Endodermal cell (in vitro differentiated cells): Measurements from ENCODE around the gene FN3K. TPM values are rescaled to one million over a fixed set of nuclear protein-coding genes. Genes with fewer than 3 reads are reported as not detected.
A peak's percentile ranks its signal among the peaks of the same experiment; 100 is the strongest.

Experiments
- DNase-seq: peaks from one replicate; pipeline ENCODE4 v3.0.0-alpha.2; 2017
- H3K27ac ChIP-seq: 2 replicates; pipeline ENCODE4 v1.5.1; 2013; ENCODE audit warnings: mild to moderate bottlenecking, low read depth, low read length, moderate library complexity
- H3K27me3 ChIP-seq: 2 replicates; pipeline ENCODE4 v1.6.1; 2013; ENCODE audit warnings: mild to moderate bottlenecking, low read length, moderate library complexity; ENCODE audit not compliant: insufficient read depth, control insufficient read depth, poor library complexity, severe bottlenecking
- H3K36me3 ChIP-seq: 2 replicates; pipeline ENCODE4 v1.7.0; 2013; ENCODE audit warnings: mild to moderate bottlenecking, low read length, moderate library complexity; ENCODE audit not compliant: control insufficient read depth, insufficient read depth
- H3K4me1 ChIP-seq: one replicate; pipeline ENCODE4 v1.7.0; 2013; ENCODE audit warnings: low read length; ENCODE audit not compliant: control insufficient read depth, insufficient read depth
- H3K4me3 ChIP-seq: 2 replicates; pipeline ENCODE4 v1.5.1; 2013; ENCODE audit warnings: mild to moderate bottlenecking, low read length, moderate library complexity
- H3K9ac ChIP-seq: 2 replicates; pipeline ENCODE4 v1.6.1; 2013; ENCODE audit warnings: mild to moderate bottlenecking, low read length, moderate library complexity; ENCODE audit not compliant: poor library complexity, severe bottlenecking; ENCODE audit errors: extremely low read depth
- H3K9me3 ChIP-seq: 2 replicates; pipeline ENCODE4 v1.6.1; 2013; ENCODE audit warnings: mild to moderate bottlenecking, low read length, moderate library complexity; ENCODE audit not compliant: control insufficient read depth
- H3K27ac Mint-ChIP-seq: 2 replicates; pipeline ENCODE4 v1.8.0; 2020; ENCODE audit warnings: mixed read lengths
- H3K27me3 Mint-ChIP-seq: 2 replicates; pipeline ENCODE4 v1.8.0; 2021; ENCODE audit warnings: mild to moderate bottlenecking, mixed read lengths; ENCODE audit not compliant: insufficient read depth
- H3K36me3 Mint-ChIP-seq: 2 replicates; pipeline ENCODE4 v1.8.0; 2020; ENCODE audit warnings: low read depth, mixed read lengths
- H3K4me1 Mint-ChIP-seq: 2 replicates; pipeline ENCODE4 v1.8.0; 2020; ENCODE audit warnings: mixed read lengths
- H3K4me3 Mint-ChIP-seq: 2 replicates; pipeline ENCODE4 v1.8.0; 2020; ENCODE audit warnings: mild to moderate bottlenecking, moderate library complexity, mixed read lengths
- H3K9me3 Mint-ChIP-seq: 2 replicates; pipeline ENCODE4 v1.8.0; 2020; ENCODE audit warnings: mild to moderate bottlenecking, mixed read lengths
- CTCF ChIP-seq: fragments of 200-600 bp; sonication (generic); conservative IDR thresholded peaks from 2 replicates; pipeline ENCODE4 v1.5.0; 2021; ENCODE audit warnings: antibody characterized with exemption, mild to moderate bottlenecking
- WGBS, 2 experiments: methylation state at CpG; one replicate each; pipeline versions ENCODE4 v1.1.5 to v1.1.7; 2013; ENCODE audit warnings: missing lambda C conversion rate in 2 of 2, mixed read lengths in 1 of 2; ENCODE audit not compliant: insufficient coverage in 1 of 2, insufficient read length in 1 of 2; 5-methylcytosine and 5-hydroxymethylcytosine counted together
- total RNA-seq, 2 donors: library from RNA; stranded (reverse); fragmentation: NEBNext Ultra II Directional in 1 of 2; extraction: Animal tissue kit (Norgen Biotek cat#: 25700) in 1 of 2; gene quantifications; 2 replicates in 1 of 2; 3 replicates in 1 of 2; pipeline ENCODE4 v1.2.1, GENCODE V29; 2021

FN3K gene
- total RNA-seq, 2 donors from 2014 or later, result 24.7 to 35.6 TPM

- Histone ChIP-seq H3K4me3 (no peak overlapping the region), H3K36me3 (peaks cover 65% of the 10 kb centered on the region), H3K9me3 (peaks cover 7% of the 10 kb centered on the region), H3K4me1 (no peaks in the 10 kb centered on the region), H3K27me3 (no peaks in the 10 kb centered on the region), H3K9ac (no peak overlapping the region), H3K27ac (peak overlapping the region; percentile 58)
- Mint-ChIP-seq H3K27ac (no peak overlapping the region), H3K4me3 (no peak overlapping the region), H3K27me3 (no peaks in the 10 kb centered on the region), H3K4me1 (no peaks in the 10 kb centered on the region), H3K9me3 (no peaks in the 10 kb centered on the region), H3K36me3 (peaks cover 53% of the 10 kb centered on the region)
- WGBS, 2 experiments, result 87 to 94% methylated on average over 7 to 13 of the region's 13 CpGs
- TF ChIP-seq CTCF, result no peak
- DNase-seq, result peak; percentile 46
Measured at GRCh38 chr17:82765371-82765770, 30.0 kb downstream of the FN3K start.

- TF ChIP-seq CTCF, result peak; percentile 90
- H3K4me3 Mint-ChIP-seq, result no peak overlapping the region
Measured at GRCh38 chr17:82767041-82767754, 31.8 kb downstream of the FN3K start.

GRCh38 chr17:82769041-82769440, 33.6 kb downstream of the FN3K start:
- Mint-ChIP-seq H3K36me3 (peaks cover 70% of the 10 kb centered on the region), H3K4me1 (no peaks in the 10 kb centered on the region), H3K27ac (no peak overlapping the region), H3K27me3 (no peaks in the 10 kb centered on the region), H3K4me3 (no peak overlapping the region), H3K9me3 (no peaks in the 10 kb centered on the region)
- H3K27me3 ChIP-seq, result no peaks in the 10 kb centered on the region
- H3K9me3 ChIP-seq, result peaks cover 7% of the 10 kb centered on the region
- no peak for DNase-seq
- H3K4me1 ChIP-seq, result no peaks in the 10 kb centered on the region
- no peak for TF ChIP-seq CTCF
- H3K36me3 ChIP-seq, result peaks cover 67% of the 10 kb centered on the region
- no peak overlapping the region for H3K4me3 ChIP-seq
- no peak overlapping the region for H3K9ac ChIP-seq
- no peak overlapping the region for H3K27ac ChIP-seq
- 93 to 94% methylated on average over 6 to 7 of the region's 7 CpGs for WGBS, 2 experiments

More at GRCh38 chr17:82767041-82767754, 31.8 kb downstream of the FN3K start:
- WGBS, 2 experiments, result 90 to 94% methylated on average over 13 to 23 of the region's 24 CpGs
- Histone ChIP-seq H3K4me1 (no peaks in the 10 kb centered on the region), H3K27me3 (no peaks in the 10 kb centered on the region), H3K27ac (no peak overlapping the region), H3K9me3 (peaks cover 7% of the 10 kb centered on the region), H3K4me3 (no peak overlapping the region), H3K9ac (no peak overlapping the region), H3K36me3 (peaks cover 70% of the 10 kb centered on the region)
- DNase-seq, result peak; percentile 92
- Mint-ChIP-seq H3K9me3 (no peaks in the 10 kb centered on the region), H3K36me3 (peaks cover 62% of the 10 kb centered on the region), H3K4me1 (no peaks in the 10 kb centered on the region), H3K27ac (no peak overlapping the region), H3K27me3 (no peaks in the 10 kb centered on the region)
